ENCODE measurements around the gene CD320. TPM values are rescaled to one million over a fixed set of nuclear protein-coding genes. Genes with fewer than 3 reads are reported as not detected.

Gene CD320
- total RNA-seq, 1 experiment from 2014 or later: 135 TPM

- CTCF ChIA-PET: no interaction called here
- no peaks in the 10 kb centered on the region for H3K27me3 ChIP-seq (replicated peaks; ENCODE audit: insufficient read depth, low read depth, low read length, poor library complexity)
- H3K27ac ChIP-seq (ENCODE audit: low read depth, low read length, poor library complexity, severe bottlenecking): no peak overlapping the region
- TF ChIP-seq CTCF (conservative IDR thresholded peaks at IDR 0.05; ENCODE audit: low read depth, low read length) (no peak), EZH2 (IDR thresholded peaks at IDR 0.05; ENCODE audit: borderline replicate concordance, low read depth, low read length, poor library complexity, severe bottlenecking) (no peak)
- intact Hi-C loops (cut with micrococcal nuclease; ENCODE audit: unreplicated experiment): no loop called here
- POLR2A ChIA-PET (ENCODE audit: low non-redundant PET): no interaction called here
- H3K4me3 ChIP-seq (ENCODE audit: low read depth, low read length, poor library complexity, severe bottlenecking): no peak overlapping the region
- DNase-seq (ENCODE audit: low spot score): no peak
- H3K36me3 ChIP-seq (ENCODE audit: insufficient read depth, low read length, poor library complexity, severe bottlenecking): no peaks in the 10 kb centered on the region
- no peaks in the 10 kb centered on the region for H3K9me3 ChIP-seq (ENCODE audit: low read depth, low read length, poor library complexity, severe bottlenecking)
- no TSS peak for BruUV-seq (replicated peaks)
- H3K4me1 ChIP-seq (ENCODE audit: insufficient read depth, low read length, poor library complexity, severe bottlenecking): no peaks in the 10 kb centered on the region
Measured at GRCh38 chr19:8261881-8262280, 46.3 kb downstream of the CD320 start.

GRCh38 chr19:8261347-8261746 is 46.8 kb downstream of the CD320 start:
- Histone ChIP-seq H3K27me3 (replicated peaks; ENCODE audit: insufficient read depth, low read depth, low read length, poor library complexity) (no peaks in the 10 kb centered on the region), H3K36me3 (ENCODE audit: insufficient read depth, low read length, poor library complexity, severe bottlenecking) (no peaks in the 10 kb centered on the region), H3K27ac (ENCODE audit: low read depth, low read length, poor library complexity, severe bottlenecking) (no peak overlapping the region), H3K4me1 (ENCODE audit: insufficient read depth, low read length, poor library complexity, severe bottlenecking) (no peaks in the 10 kb centered on the region), H3K9me3 (ENCODE audit: low read depth, low read length, poor library complexity, severe bottlenecking) (no peaks in the 10 kb centered on the region), H3K4me3 (ENCODE audit: low read depth, low read length, poor library complexity, severe bottlenecking) (no peak overlapping the region)
- CTCF ChIA-PET: no interaction called here
- intact Hi-C loops (cut with micrococcal nuclease; ENCODE audit: unreplicated experiment): no loop called here
- DNase-seq (ENCODE audit: low spot score): no peak
- POLR2A ChIA-PET (ENCODE audit: low non-redundant PET): no interaction called here
- TF ChIP-seq EZH2 (IDR thresholded peaks at IDR 0.05; ENCODE audit: borderline replicate concordance, low read depth, low read length, poor library complexity, severe bottlenecking) (no peak), CTCF (conservative IDR thresholded peaks at IDR 0.05; ENCODE audit: low read depth, low read length) (no peak)
- BruUV-seq (replicated peaks): no TSS peak

GRCh38 chr19:8259922-8260247 is 48.3 kb downstream of the CD320 start:
- ChIA-PET POLR2A (ENCODE audit: low non-redundant PET) (no interaction called here), CTCF (no interaction called here)
- Histone ChIP-seq H3K27me3 (replicated peaks; ENCODE audit: insufficient read depth, low read depth, low read length, poor library complexity) (no peaks in the 10 kb centered on the region), H3K4me3 (ENCODE audit: low read depth, low read length, poor library complexity, severe bottlenecking) (no peak overlapping the region), H3K27ac (ENCODE audit: low read depth, low read length, poor library complexity, severe bottlenecking) (no peak overlapping the region), H3K9me3 (ENCODE audit: low read depth, low read length, poor library complexity, severe bottlenecking) (no peaks in the 10 kb centered on the region), H3K36me3 (ENCODE audit: insufficient read depth, low read length, poor library complexity, severe bottlenecking) (no peaks in the 10 kb centered on the region), H3K4me1 (ENCODE audit: insufficient read depth, low read length, poor library complexity, severe bottlenecking) (no peaks in the 10 kb centered on the region)
- no peak for DNase-seq (ENCODE audit: low spot score)
- no TSS peak for BruUV-seq (replicated peaks)
- TF ChIP-seq CTCF (conservative IDR thresholded peaks at IDR 0.05; ENCODE audit: low read depth, low read length): no peak
- no peak for TF ChIP-seq EZH2 (IDR thresholded peaks at IDR 0.05; ENCODE audit: borderline replicate concordance, low read depth, low read length, poor library complexity, severe bottlenecking)
- intact Hi-C loops (cut with micrococcal nuclease; ENCODE audit: unreplicated experiment): loop anchor here (10.0 kb wide), 1 partner anchor 405 kb away; no protein-coding TSS in a partner anchor

All from A673 (cell line).